Stimulated activated naive B cell treated with anti-CD40 and anti-IgM and Interleukin-4, amounts not matched to agents 10 μg/mL and 1 μg/mL and 100 μg/mL, for 72 hours (primary cell): ENCODE data around the gene TOB1.
A peak's percentile ranks its signal among the peaks of the same experiment; 100 is the strongest.

Experiments
- ATAC-seq, 2 donors: fragments of 150-1000 bp; cut with Tn5 transposase; replicated peaks; 2 replicates each; pipeline ENCODE4 v1.10.0; 2021; ENCODE audit warnings: moderate library complexity in 1 of 2
- DNase-seq: peaks from one replicate; pipeline ENCODE4 v3.0.0; 2021
- H3K27ac Mint-ChIP-seq: one replicate; pipeline ENCODE4 v1.8.0; 2022; ENCODE audit warnings: mild to moderate bottlenecking, mixed read lengths
- H3K27me3 Mint-ChIP-seq, 2 donors: one replicate each; pipeline ENCODE4 v1.8.0; 2022; ENCODE audit warnings: mixed read lengths in 2 of 2
- H3K36me3 Mint-ChIP-seq, 2 donors: one replicate each; pipeline ENCODE4 v1.8.0; 2022; ENCODE audit warnings: mixed read lengths in 2 of 2, mild to moderate bottlenecking in 1 of 2
- H3K4me1 Mint-ChIP-seq, 2 donors: one replicate each; pipeline ENCODE4 v1.8.0; 2022; ENCODE audit warnings: mixed read lengths in 2 of 2, mild to moderate bottlenecking in 1 of 2
- H3K4me3 Mint-ChIP-seq, 2 donors: one replicate each; pipeline ENCODE4 v1.8.0; 2022; ENCODE audit warnings: mild to moderate bottlenecking in 2 of 2, mixed read lengths in 2 of 2, moderate library complexity in 1 of 2
- H3K9me3 Mint-ChIP-seq, 2 donors: one replicate each; pipeline ENCODE4 v1.8.0; 2022; ENCODE audit warnings: mixed read lengths in 2 of 2, mild to moderate bottlenecking in 1 of 2

TOB1 gene

GRCh38 chr17:50839591-50840310, 26.4 kb downstream of the TOB1 start:
- DNase-seq (no peak), ATAC-seq (no peak)
- H3K4me3 Mint-ChIP-seq = no peak overlapping the region
- peaks cover 10 to 16% of the 10 kb centered on the region in 2 donors for H3K27me3 Mint-ChIP-seq
- peaks cover 0 to 11% of the 10 kb centered on the region in 2 donors for H3K4me1 Mint-ChIP-seq
- H3K36me3 Mint-ChIP-seq = no peaks in the 10 kb centered on the region
- H3K27ac Mint-ChIP-seq = no peak overlapping the region
- H3K9me3 Mint-ChIP-seq = no peaks in the 10 kb centered on the region

DNA sequence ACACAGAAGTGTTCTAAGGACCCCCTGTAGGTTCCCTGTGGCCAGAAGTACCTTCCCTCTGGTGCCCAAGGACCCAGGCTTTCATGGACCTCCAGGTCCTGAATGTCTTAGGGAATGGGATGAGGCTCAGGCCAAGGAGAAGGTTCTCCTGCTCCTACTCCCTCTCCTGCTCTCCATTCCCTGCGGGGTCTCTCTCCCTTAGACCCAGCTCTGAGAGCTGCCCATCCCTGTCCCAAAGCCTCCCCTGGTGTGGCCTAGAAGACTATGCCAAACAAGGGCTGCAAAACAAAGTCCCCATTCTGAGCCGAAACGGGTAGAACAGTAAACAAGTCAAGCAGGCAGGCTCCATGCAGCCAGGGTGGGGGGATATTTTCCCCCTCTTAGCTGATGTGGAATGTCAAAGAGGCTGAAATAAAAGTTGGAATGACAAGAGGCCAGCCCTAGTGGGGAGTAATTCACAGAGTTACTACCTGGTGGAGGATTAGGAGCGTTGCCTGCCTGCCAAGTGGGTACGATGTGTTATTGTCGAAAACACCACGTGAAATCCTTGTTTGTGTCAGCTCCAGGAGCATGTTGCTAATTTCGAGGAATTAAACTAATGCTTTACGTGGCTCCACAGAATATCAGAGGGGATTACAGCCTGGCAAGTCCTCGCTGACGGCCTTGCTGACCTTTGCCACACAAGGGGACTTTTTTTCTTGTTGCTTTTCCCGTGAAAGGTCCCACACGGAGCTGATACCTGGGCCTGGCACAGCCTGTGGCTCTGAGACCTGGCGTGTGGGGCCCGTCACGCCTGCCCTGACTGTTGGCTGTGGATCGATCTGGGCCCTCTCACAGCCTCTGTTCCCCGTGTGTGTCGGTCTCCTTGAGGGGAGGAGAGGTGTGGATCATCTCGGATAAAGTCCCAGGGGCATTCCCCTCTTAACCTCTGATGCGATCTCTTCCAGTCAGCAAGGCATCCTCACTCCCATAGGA, 27.9 kb downstream of the TOB1 start:
- Mint-ChIP-seq H3K9me3 (no peaks in the 10 kb centered on the region), H3K36me3 (no peaks in the 10 kb centered on the region), H3K27me3 (peaks cover 20 to 29% of the 10 kb centered on the region in 2 donors), H3K4me1 (peaks cover 0 to 11% of the 10 kb centered on the region in 2 donors), H3K27ac (no peak overlapping the region), H3K4me3 (no peak overlapping the region)
- ATAC-seq = no peak
- no peak for DNase-seq

DNA sequence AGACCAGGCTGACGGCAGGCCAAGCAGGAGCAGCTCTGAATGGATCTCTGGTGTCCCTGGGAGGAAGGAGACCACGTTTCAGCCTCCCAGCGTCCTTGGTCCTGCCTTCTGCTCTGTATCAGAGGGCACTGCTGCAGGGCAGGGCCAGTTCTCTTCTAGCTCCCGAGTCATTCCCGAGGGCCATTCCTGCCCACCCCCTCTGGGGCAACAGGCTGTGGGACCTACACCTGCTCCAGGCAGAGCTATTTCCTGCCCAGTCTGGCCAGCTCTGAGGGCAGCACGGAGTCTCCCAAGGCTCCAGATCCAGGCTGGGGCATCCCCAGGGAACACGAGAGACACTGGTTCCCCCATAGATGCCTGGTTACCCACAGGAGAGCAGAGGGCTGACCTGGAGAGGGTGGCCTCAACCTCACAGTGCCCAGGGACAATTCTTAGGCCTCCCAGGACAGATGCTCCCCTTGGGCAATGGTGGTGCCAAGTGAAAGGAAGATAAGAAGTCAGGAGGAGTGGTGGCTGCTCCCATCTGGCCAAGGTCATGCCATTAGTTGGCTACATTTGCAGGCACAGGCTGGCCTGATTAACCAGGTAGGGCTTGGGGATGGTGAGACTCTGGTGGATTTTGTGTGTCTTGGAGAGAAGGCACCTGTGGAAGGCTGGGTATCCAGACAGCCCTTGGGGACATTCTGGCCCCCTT, 28.7 kb downstream of the TOB1 start:
- Mint-ChIP-seq H3K4me3 (no peak overlapping the region), H3K27ac (no peak overlapping the region), H3K9me3 (no peaks in the 10 kb centered on the region), H3K4me1 (peaks cover 0 to 11% of the 10 kb centered on the region in 2 donors), H3K36me3 (no peaks in the 10 kb centered on the region), H3K27me3 (peaks cover 20 to 29% of the 10 kb centered on the region in 2 donors)
- DNase-seq (no peak), ATAC-seq (no peak)

DNA sequence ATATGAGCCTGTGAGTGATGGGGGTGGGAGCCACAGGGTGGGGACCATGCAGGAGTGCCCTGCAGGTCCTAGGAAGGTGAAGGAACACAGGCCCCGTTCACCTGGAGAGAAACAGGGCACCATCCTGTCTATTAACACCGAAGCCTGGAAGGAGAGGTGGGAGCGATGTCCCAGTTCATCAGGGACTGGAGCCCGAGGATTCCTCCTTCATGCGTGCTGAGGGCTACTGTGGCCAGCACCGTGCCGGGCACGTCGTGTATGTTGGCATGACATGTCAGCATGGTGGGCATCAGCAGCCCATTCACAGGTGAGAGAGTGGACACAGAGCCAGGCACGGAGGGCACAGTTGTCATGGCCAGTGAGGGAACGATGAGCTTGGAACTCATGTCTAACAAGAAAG, 29.3 kb downstream of the TOB1 start:
- Mint-ChIP-seq H3K4me3 (no peak overlapping the region), H3K27me3 (peaks cover 20 to 29% of the 10 kb centered on the region in 2 donors), H3K27ac (no peak overlapping the region), H3K4me1 (peaks cover 0 to 9% of the 10 kb centered on the region in 2 donors), H3K36me3 (no peaks in the 10 kb centered on the region), H3K9me3 (no peaks in the 10 kb centered on the region)
- DNase-seq = no peak
- no peak for ATAC-seq

GRCh38 chr17:50835301-50836234, 30.6 kb downstream of the TOB1 start, which contains the start of gene WFIKKN2:
WFIKKN2 (plus strand) TSS chr17:50835586; CDS start chr17:50835938, 352 bp downstream.
- ATAC-seq = no peak
- Mint-ChIP-seq H3K4me1 (peaks cover 0 to 5% of the 10 kb centered on the region in 2 donors), H3K9me3 (no peaks in the 10 kb centered on the region), H3K4me3 (no peak within 1 kb of the TSS), H3K27ac (no peak within 1 kb of the TSS), H3K27me3 (peaks cover 27 to 38% of the 10 kb centered on the region in 2 donors), H3K36me3 (no peaks in the 10 kb centered on the region)
- no peak for DNase-seq

DNA sequence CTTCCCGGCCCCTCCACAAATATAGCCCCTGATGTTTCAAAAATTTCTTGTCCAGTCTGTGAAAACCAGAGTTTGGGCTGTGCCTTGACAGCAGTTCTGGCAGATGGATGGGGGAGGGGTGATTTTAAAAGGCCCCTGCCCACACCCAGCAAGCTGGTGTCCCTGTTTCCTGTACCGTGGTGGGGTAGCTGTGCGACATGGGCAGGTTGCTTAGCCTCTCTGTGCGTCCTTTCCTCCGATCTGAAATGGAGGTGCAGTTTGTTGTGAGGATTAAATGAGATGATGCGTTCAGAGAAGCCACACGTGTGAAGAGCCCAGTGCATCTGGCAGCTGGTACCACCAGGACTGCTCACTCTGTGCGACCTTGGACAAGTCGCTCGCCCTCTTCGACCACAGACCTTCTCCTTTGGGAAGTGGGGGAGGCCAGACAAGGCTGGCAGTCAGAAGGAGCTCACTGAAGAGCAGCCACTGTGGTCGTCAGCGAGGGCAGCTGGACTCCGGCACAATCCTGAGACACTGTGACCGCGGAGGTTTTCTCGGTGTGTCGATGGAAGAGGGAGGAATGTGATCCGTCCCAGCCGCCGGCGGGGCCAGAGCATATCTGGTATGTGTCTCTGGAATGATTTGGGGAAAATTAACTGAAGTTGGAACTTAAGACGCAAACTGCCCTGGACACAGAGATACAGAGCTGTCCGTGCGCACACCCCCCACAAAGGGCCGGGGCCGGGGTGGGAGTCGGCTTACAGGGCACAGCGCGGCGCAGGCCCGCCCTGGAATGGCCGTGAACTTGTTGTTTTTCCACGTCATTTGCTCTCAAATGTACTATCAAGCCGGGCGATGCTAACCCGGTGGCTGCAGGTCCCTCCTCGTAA, 31.5 kb downstream of the TOB1 start:
- ATAC-seq (no peak), DNase-seq (no peak)
- Mint-ChIP-seq H3K4me3 (no peak overlapping the region), H3K4me1 (peaks cover 0 to 5% of the 10 kb centered on the region in 2 donors), H3K36me3 (no peaks in the 10 kb centered on the region), H3K27ac (no peak overlapping the region), H3K9me3 (no peaks in the 10 kb centered on the region), H3K27me3 (peaks cover 27 to 45% of the 10 kb centered on the region in 2 donors)

DNA sequence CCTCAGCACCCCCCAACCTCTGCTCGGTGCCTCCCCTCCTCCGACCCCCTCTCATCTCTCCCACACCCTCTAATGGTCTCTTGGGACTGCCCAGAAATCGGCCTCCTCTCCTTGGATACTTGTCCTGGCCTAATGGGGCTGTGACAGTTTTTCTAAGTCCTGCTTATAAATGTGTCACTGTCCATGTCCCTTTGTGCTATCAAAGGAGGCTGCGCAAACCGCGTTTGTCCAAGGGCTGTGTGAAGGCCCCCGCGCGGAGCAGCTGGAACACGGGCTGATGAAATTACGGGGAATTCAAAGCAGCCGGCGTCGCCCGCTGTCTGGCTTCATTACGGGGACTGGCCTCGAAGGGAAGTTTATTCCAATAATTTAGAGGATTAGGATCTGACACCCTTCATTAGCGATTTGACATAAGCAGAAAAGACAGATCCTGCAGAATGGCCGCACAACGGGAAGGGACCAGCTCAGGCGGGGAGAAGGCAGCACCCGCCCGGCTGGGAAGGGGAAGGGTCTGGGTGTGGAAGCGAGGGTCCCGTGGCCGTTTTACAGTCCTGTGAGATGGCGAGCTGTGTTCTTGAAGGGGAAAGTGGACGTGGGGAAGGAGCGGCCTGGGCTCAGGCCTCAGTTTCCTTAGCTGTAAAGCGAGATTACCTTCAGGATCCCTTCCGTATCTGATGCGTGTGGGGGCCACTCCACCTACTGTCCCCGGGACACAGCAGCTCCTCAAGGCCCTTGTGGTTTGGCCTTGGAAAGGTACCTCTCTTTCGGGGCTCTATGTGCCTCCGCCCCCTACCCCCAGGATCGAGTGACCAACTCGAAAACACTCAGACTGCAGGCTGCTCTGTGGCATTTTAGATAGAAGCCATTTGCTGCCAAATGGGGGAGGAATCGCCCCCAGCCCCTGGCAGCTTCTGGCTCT, 32.4 kb downstream of the TOB1 start:
- DNase-seq = no peak
- Mint-ChIP-seq H3K4me3 (no peak overlapping the region), H3K9me3 (no peaks in the 10 kb centered on the region), H3K27me3 (peaks cover 34 to 52% of the 10 kb centered on the region in 2 donors), H3K4me1 (peaks cover 3 to 12% of the 10 kb centered on the region in 2 donors), H3K27ac (no peak overlapping the region), H3K36me3 (no peaks in the 10 kb centered on the region)
- ATAC-seq = no peak

DNA sequence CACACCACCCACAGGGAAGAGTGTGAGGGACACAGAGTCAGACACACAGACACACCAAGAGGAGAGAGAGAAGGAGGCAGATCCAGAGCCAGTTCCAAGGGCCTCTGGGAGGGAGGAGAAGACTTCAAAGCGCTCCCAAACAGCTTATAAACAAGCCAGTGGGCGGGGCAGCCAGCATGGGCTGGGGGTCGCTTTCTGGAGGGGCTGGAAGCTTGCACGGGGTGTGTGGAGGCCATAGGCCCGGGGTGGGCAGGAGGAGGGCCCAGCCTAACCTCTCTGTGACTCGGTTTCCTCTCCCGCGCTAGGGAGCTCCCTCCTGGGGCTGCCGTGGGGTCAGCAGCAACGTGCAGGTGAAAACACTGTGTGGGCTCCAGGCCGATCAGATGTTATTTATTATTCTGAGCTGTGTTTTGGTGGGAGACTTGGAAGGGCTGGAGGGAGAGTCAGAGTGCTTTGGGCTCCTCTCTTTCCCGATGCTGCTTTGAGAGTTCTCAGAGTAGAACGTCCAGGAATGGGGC, 33.2 kb downstream of the TOB1 start:
- H3K27ac Mint-ChIP-seq = no peak overlapping the region
- no peaks in the 10 kb centered on the region for H3K9me3 Mint-ChIP-seq
- peaks cover 36 to 58% of the 10 kb centered on the region in 2 donors for H3K27me3 Mint-ChIP-seq
- H3K36me3 Mint-ChIP-seq = no peaks in the 10 kb centered on the region
- DNase-seq (no peak), ATAC-seq (no peak)
- no peak overlapping the region for H3K4me3 Mint-ChIP-seq
- H3K4me1 Mint-ChIP-seq = peaks cover 3 to 20% of the 10 kb centered on the region in 2 donors

GRCh38 chr17:50832267-50832863, 33.8 kb downstream of the TOB1 start:
- H3K27ac Mint-ChIP-seq = no peak overlapping the region
- ATAC-seq = no peak
- H3K27me3 Mint-ChIP-seq = peaks cover 37 to 60% of the 10 kb centered on the region in 2 donors
- no peak overlapping the region for H3K4me3 Mint-ChIP-seq
- H3K4me1 Mint-ChIP-seq = peaks cover 3 to 25% of the 10 kb centered on the region in 2 donors
- no peaks in the 10 kb centered on the region for H3K9me3 Mint-ChIP-seq
- DNase-seq = no peak
- H3K36me3 Mint-ChIP-seq = no peaks in the 10 kb centered on the region

GRCh38 chr17:50831471-50831928, 34.7 kb downstream of the TOB1 start:
- DNase-seq (no peak), ATAC-seq (no peak)
- Mint-ChIP-seq H3K36me3 (no peaks in the 10 kb centered on the region), H3K27me3 (peaks cover 37 to 63% of the 10 kb centered on the region in 2 donors), H3K4me1 (peaks cover 3 to 25% of the 10 kb centered on the region in 2 donors), H3K27ac (peak overlapping the region; percentile 5), H3K4me3 (no peak overlapping the region), H3K9me3 (no peaks in the 10 kb centered on the region)

- Mint-ChIP-seq H3K27ac (peak overlapping the region; percentile 5), H3K9me3 (no peaks in the 10 kb centered on the region), H3K4me3 (no peak overlapping the region), H3K36me3 (no peaks in the 10 kb centered on the region), H3K27me3 (peaks cover 33 to 61% of the 10 kb centered on the region in 2 donors), H3K4me1 (peaks cover 3 to 25% of the 10 kb centered on the region in 2 donors)
- ATAC-seq = no peak
- no peak for DNase-seq
These were observed 35.2 kb downstream of the TOB1 start for GRCh38 chr17:50830994-50831393.
